GM21786 (cell line): ENCODE results near the gene CAPG.
"Not testable (repeated sequence)": the region's sequence is repeated elsewhere in the genome, so short reads cannot be mapped to it uniquely, and the experiment has no call there.

Experiments used
- ATAC-seq: cut with Tn5 transposase; IDR thresholded peaks from one replicate; pipeline ENCODE4 v1.9.1; 2021; ENCODE audit not compliant: unreplicated experiment

The CAPG gene, protein sequence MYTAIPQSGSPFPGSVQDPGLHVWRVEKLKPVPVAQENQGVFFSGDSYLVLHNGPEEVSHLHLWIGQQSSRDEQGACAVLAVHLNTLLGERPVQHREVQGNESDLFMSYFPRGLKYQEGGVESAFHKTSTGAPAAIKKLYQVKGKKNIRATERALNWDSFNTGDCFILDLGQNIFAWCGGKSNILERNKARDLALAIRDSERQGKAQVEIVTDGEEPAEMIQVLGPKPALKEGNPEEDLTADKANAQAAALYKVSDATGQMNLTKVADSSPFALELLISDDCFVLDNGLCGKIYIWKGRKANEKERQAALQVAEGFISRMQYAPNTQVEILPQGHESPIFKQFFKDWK

GRCh38 chr2:85409845-85410583 is at the start of gene CAPG:
Gene CAPG, minus strand, starts transcription at chr2:85410366. Its CDS starts 8,221 bp downstream, at chr2:85402145.
- peak; percentile 66 for ATAC-seq

GRCh38 chr2:85459771-85460170 is 49.6 kb upstream of the CAPG start:
- ATAC-seq = no peak

- no peak for ATAC-seq
These were observed 48.7 kb upstream of the CAPG start for GRCh38 chr2:85458601-85459563.

DNA sequence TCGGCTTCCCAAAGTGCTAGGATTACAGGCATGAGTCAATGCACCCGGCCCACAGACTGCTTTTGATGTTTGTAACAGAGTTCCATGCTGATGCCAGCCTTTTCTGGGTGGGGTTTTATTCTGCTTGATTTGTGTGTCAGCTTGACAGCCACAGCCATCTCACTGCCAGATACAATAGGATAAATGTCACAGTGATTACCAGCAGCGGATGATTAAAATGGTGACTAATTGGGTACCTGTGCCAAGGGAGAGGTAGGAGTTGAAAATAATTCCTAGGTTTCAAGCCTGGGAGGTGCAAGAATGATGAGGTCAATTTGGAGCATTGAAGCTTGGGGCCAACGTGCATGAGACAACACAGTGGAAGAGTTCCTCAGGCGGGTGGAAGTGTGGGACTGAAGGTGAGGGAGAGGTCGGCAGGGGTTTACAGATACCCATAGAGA is 47.7 kb upstream of the CAPG start:
- no peak for ATAC-seq

- no peak for ATAC-seq
These were observed 46.9 kb upstream of the CAPG start for GRCh38 chr2:85457043-85457442.

- no peak for ATAC-seq
These were observed 45.5 kb upstream of the CAPG start for GRCh38 chr2:85455552-85456090.

- no peak for ATAC-seq
These were observed 43.4 kb upstream of the CAPG start for GRCh38 chr2:85453571-85453970.

DNA sequence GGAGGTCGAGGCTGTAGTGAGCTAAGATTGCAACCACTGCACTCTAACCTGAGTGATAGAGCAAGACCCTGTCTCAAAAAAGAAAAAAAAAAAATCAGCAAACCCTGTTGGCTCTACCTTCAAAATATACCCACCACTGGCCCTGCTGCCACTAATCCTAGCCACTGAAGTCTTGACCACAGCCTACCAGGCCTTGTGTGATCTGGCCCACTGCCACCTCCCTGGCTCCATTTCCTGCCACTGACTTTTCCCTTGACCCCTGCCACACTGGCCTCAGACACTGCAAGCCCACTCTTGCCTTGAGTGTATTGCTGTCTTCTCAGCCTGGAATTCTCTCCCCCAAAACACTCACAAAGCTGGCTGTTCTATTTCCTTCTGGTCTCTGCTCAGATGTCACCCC is 42.1 kb upstream of the CAPG start:
- ATAC-seq = no peak

- no peak for ATAC-seq
These were observed 39.0 kb upstream of the CAPG start for GRCh38 chr2:85449214-85449588.

DNA sequence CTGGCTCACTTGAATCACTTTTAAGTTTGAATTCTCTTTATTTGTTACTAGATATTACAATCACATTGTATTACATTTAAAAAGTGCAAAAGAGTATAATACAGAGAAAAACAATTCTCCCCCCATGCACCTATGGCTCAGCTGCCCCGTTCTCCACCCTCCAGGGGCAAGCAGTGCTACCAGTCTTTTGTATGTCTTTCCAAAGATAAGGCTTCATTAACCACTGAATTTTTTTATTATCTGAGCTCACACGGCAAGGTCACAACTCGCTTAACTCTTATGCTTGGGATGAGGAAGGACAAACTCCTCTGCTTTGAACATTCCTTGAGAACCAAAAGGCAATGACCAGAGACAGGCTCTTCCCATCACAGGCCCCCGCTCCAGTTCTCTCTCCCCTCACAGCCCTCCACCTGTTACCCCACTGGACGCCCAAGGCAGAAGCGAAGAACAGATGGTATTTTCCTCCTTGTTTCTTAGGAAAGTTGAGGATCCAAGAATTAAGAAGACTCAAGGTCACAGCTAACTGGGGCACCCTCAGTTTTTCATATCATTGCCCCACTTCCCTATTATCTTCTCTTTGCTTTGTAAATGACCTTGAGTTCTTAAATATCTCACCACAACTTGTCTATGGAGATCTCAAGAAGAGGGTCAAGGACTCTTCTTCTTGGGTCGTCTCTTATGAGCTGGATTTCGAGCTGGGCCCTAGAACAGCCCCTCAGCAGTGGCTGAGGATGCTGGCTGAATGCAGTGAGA is 38.5 kb upstream of the CAPG start:
- no peak for ATAC-seq

- no peak for ATAC-seq
These were observed 37.0 kb upstream of the CAPG start for GRCh38 chr2:85447222-85447585.

DNA sequence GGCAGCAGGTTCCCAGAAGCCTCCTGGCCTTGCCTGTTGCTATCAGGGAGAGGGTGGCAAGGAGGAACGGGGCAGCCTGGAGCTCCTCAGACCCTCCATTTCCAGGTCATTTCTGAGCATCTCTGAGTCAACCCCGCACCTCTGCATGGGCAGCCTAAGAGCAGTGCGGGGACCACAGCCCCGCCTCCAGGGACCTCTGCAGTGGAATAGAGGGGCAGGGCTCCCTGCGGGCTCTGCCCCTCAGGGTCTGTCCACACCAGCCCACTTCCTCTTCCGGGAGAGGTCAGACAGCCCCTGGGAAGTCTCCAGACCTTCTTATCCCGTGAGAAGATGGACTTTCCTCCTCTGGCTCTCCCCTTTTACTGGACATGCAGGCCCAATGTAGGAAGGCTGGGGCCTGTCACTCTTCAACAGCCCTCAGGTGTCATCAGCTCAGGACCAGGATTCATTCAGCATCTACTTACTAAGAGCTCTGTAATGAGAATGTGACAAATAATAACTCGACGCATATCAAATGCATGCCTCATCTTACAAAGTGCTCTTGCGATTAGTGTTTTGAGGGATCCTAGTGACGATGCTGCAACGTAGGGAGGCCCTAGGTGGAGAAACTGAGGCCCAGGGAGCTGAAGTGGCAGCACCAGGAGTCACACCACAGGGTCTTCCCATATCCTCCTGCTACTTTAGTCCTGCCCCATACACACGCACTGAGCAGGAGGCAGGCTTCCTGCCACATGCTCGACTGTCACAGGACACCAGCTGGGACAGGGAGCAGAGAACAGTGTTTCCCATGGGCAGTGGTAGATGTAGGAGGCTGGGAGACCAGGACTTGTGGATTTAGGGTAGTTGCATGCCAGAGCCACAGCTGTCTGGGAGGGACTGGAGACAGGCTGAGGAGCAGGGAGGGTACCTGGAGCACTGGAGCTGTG is 36.4 kb upstream of the CAPG start:
- no peak for ATAC-seq

DNA sequence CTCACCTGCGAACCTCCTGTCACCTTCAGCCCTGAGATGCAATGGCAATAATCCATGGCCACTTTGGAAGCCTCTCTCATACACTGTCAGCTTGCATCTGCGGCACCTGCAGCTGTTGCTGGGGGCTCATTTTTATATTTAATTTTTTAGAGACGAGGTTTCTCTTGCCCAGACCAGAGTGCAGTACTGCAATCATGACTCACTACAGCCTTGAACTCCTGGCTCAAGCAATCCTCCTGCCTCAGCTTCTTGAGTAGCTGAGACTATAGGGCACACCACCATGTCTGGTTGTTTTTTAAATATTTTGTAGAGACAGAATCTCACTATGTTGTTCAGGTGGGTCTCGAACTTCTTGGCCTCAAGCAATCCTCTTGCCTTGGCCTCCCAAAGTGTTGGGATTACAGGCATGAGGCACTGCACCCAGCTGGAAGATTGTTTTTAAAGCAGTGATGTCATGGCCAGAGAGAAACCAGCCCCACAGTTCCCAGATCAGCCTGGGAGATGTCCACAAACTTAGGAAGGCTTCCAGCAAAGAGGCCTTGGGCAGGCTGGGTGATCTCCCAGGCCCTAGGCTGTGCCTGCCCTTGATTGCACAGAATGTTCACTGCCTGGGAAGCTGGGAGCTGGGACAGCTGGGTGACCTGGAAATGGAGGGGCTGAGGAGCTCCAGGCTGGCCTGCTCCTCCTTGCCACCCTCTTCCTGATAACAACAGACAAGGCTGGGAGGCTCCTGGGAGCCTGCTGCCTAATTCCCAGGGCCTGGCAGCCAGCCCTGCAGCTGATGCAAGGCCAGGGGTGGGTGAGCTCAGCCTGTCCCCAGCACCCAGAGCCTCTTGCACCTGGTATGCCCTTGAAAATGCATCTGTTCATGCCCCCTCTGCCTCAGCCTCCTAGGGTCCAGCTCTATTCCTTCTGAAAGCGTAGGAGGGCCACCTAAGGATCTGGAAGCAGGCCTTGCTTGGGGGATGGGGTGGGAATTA is 35.4 kb upstream of the CAPG start:
- no peak for ATAC-seq

DNA sequence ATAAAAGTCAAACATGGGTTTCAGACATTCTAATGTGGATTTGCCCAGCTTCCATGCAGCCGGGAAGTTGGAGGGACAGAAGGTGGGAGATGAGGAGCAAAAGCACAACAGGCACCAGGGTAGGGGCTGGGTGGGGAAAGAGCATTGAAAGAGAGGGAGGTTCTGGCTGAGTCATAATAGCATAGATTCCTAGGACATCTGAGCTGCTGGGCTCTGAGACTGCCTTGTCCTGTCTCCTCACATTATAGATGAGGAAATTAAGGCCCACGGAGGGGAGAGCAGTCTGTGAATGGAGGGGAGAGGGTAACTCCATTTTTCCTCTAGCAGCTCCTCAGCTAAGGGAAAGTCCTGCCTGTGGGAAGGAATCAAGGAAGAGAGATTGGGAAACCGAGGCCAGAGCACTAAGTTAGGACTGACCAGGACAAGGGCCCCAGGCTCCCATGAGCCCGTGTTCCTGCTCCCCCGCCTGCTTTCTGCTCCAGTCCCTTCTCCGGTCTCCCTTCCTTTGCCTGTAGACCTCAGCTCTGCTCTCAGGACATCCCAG is 34.5 kb upstream of the CAPG start:
- ATAC-seq = no peak

GRCh38 chr2:85441864-85442263 is 31.7 kb upstream of the CAPG start:
- no peak for ATAC-seq

DNA sequence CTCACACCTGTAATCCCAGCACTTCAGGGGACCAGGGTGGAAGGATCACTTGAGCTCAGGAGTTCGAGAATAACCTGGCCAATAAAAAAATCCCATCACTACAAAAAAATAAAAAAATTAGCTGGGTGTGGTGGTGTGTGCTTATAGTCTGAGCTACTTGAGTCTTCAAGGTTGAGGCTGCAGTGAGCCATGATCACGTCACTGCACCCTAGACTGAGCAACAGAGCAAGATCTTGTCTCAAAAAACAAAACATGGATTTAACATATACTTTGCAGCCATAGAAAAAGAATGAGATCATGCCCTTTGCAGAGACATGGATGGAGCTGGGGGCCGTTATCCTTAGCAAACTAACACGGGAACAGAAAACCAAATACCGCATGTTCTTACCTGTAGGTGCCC is 30.6 kb upstream of the CAPG start:
- ATAC-seq = no peak

GRCh38 chr2:85439986-85440385 is 29.8 kb upstream of the CAPG start:
- ATAC-seq = no peak

DNA sequence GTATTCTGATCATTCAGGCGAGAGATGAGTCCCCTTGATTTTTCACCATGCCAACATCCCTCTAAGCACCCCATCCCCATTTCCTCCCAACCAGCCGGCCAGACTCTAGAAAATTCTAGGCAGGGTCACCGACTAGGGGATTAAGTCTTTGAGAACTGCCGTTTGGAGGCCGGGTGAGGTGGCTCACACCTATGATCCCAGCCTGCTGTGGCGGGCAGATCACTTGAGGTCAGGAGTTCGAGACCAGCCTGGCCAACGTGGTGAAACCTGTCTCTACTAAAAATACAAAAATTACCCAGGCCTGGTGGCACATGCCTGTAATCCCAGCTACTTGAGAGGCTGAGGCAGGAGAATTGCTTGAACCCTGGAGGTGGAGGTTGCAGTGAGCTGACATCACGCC is 29.4 kb upstream of the CAPG start:
- not testable (repeated sequence) for ATAC-seq
